ENCODE results near the gene STX12. TPM values are rescaled to one million over a fixed set of nuclear protein-coding genes. Genes with fewer than 3 reads are reported as not detected.
"Not testable (repeated sequence)": the region's sequence is repeated elsewhere in the genome, so short reads cannot be mapped to it uniquely, and the experiment has no call there.

Gene STX12
- total RNA-seq, 1 experiment from 2014 or later: 19.6 TPM

GRCh38 chr1:27807385-27807784 lies 34.4 kb downstream of the STX12 start:
- no TSS peak for BruUV-seq (replicated peaks)

GRCh38 chr1:27808131-27808530 lies 35.1 kb downstream of the STX12 start:
- H3K36me3 ChIP-seq (ENCODE audit: control insufficient read depth, insufficient read depth, low read length); H3K4me1 ChIP-seq; H3K27me3 ChIP-seq (replicated peaks; ENCODE audit: control insufficient read depth, insufficient read depth, low read length); CTCF ChIA-PET; H3K9me3 Mint-ChIP-seq (ENCODE audit: unreplicated experiment); H3K27me3 Mint-ChIP-seq (ENCODE audit: insufficient read depth, unreplicated experiment); H3K4me1 Mint-ChIP-seq (ENCODE audit: low read depth, unreplicated experiment); H3K4me3 Mint-ChIP-seq (ENCODE audit: unreplicated experiment); POLR2A ChIA-PET; H3K9me3 ChIP-seq; H3K27ac Mint-ChIP-seq (ENCODE audit: unreplicated experiment); BruUV-seq (replicated peaks); intact Hi-C loops (cut with micrococcal nuclease; ENCODE audit: unreplicated experiment); DNase-seq; H3K4me3 ChIP-seq (ENCODE audit: low read depth, low read length): not testable (repeated sequence)
- peaks cover 19% of the 10 kb centered on the region for H3K36me3 Mint-ChIP-seq (ENCODE audit: insufficient read depth, unreplicated experiment)

More at GRCh38 chr1:27807385-27807784, 34.4 kb downstream of the STX12 start:
- ChIA-PET CTCF (no interaction called here), POLR2A (no interaction called here)
- no peak overlapping the region for H3K4me3 Mint-ChIP-seq (ENCODE audit: unreplicated experiment)
- DNase-seq: no peak
- Histone ChIP-seq H3K4me1 (no peaks in the 10 kb centered on the region), H3K9me3 (no peaks in the 10 kb centered on the region), H3K27me3 (replicated peaks; ENCODE audit: control insufficient read depth, insufficient read depth, low read length) (no peaks in the 10 kb centered on the region), H3K4me3 (ENCODE audit: low read depth, low read length) (no peak overlapping the region), H3K36me3 (ENCODE audit: control insufficient read depth, insufficient read depth, low read length) (no peaks in the 10 kb centered on the region)
- no peaks in the 10 kb centered on the region for H3K27me3 Mint-ChIP-seq (ENCODE audit: insufficient read depth, unreplicated experiment)
- H3K4me1 Mint-ChIP-seq (ENCODE audit: low read depth, unreplicated experiment): no peaks in the 10 kb centered on the region
- intact Hi-C loops (cut with micrococcal nuclease; ENCODE audit: unreplicated experiment): no loop called here
- no peak overlapping the region for H3K27ac Mint-ChIP-seq (ENCODE audit: unreplicated experiment)
- no peak for TF ChIP-seq CTCF (IDR thresholded peaks at IDR 0.05; ENCODE audit: insufficient read depth in 1 of 2, low read depth in 1 of 2, low read length in 1 of 2, severe bottlenecking in 1 of 2, unreplicated experiment in 1 of 2)
- H3K9me3 Mint-ChIP-seq (ENCODE audit: unreplicated experiment): no peaks in the 10 kb centered on the region
- H3K36me3 Mint-ChIP-seq (ENCODE audit: insufficient read depth, unreplicated experiment): peaks cover 21% of the 10 kb centered on the region

- CTCF ChIA-PET: interaction anchor here (0.6 kb wide), 1 partner anchor 142 kb away, joined by 3 read pairs; no protein-coding TSS in a partner anchor
- Histone ChIP-seq H3K4me1 (peaks cover under 1% of the 10 kb centered on the region; the same call in 1 of the 2 replicates), H3K36me3 (ENCODE audit: control insufficient read depth, insufficient read depth, low read length) (no peaks in the 10 kb centered on the region), H3K9me3 (no peaks in the 10 kb centered on the region), H3K27me3 (replicated peaks; ENCODE audit: control insufficient read depth, insufficient read depth, low read length) (no peaks in the 10 kb centered on the region), H3K4me3 (ENCODE audit: low read depth, low read length) (no peak overlapping the region)
- BruUV-seq (replicated peaks): no TSS peak
- TF ChIP-seq CTCF (IDR thresholded peaks at IDR 0.05; ENCODE audit: insufficient read depth in 1 of 2, low read depth in 1 of 2, low read length in 1 of 2, severe bottlenecking in 1 of 2, unreplicated experiment in 1 of 2): no peak
- no peaks in the 10 kb centered on the region for H3K9me3 Mint-ChIP-seq (ENCODE audit: unreplicated experiment)
- DNase-seq: no peak
- POLR2A ChIA-PET: no interaction called here
- peaks cover 7% of the 10 kb centered on the region for H3K36me3 Mint-ChIP-seq (ENCODE audit: insufficient read depth, unreplicated experiment)
- no peak overlapping the region for H3K27ac Mint-ChIP-seq (ENCODE audit: unreplicated experiment)
- H3K4me1 Mint-ChIP-seq (ENCODE audit: low read depth, unreplicated experiment): no peaks in the 10 kb centered on the region
- H3K27me3 Mint-ChIP-seq (ENCODE audit: insufficient read depth, unreplicated experiment): no peaks in the 10 kb centered on the region
- intact Hi-C loops (cut with micrococcal nuclease; ENCODE audit: unreplicated experiment): no loop called here
- no peak overlapping the region for H3K4me3 Mint-ChIP-seq (ENCODE audit: unreplicated experiment)
Observed at GRCh38 chr1:27809883-27810282, 36.9 kb downstream of the STX12 start.

All from Caco-2 (cell line).